Measurements from ENCODE around the gene PTPRE. TPM values are rescaled to one million over a fixed set of nuclear protein-coding genes. Genes with fewer than 3 reads are reported as not detected.

Gene PTPRE
- polyA plus RNA-seq, 1 of the 3 experiments (the other 2 are of a cell fraction): 11.8 TPM

GRCh38 chr10:127998501-127999144 is 91.7 kb downstream of the PTPRE start (continued):
- TF ChIP-seq ZBTB33 (IDR thresholded peaks at IDR 0.05; ENCODE audit: borderline replicate concordance, low read depth) (no peak), PBX3 (IDR thresholded peaks at IDR 0.05) (no peak), TCF12 (IDR thresholded peaks at IDR 0.05) (no peak), NRF1 (IDR thresholded peaks at IDR 0.05; ENCODE audit: low read depth, low read length) (no peak), MEF2A (IDR thresholded peaks at IDR 0.05; ENCODE audit: borderline replicate concordance, low read depth) (no peak), FOXJ3 (CRISPR knock-in tag; IDR thresholded peaks at IDR 0.05) (no peak)

GRCh38 chr10:127999297-128000129 is 92.6 kb downstream of the PTPRE start:
- Histone ChIP-seq H3K4me2 (no peak overlapping the region), H3K9me2 (no peaks in the 10 kb centered on the region), H3K36me3 (replicated peaks in 1 of 2; ENCODE audit: control insufficient read depth in 1 of 2, insufficient read depth in 2 of 2, low read length in 1 of 2) (no peaks in the 10 kb centered on the region), H3F3A (replicated peaks; ENCODE audit: insufficient read depth) (no peaks in the 10 kb centered on the region), H3K27me3 (ENCODE audit: insufficient read depth) (no peaks in the 10 kb centered on the region), H3K79me2 (ENCODE audit: insufficient read depth) (no peaks in the 10 kb centered on the region), H3K9ac (no peak overlapping the region), H3K4me1 (ENCODE audit: control insufficient read depth in 1 of 2, insufficient read depth in 2 of 2, low read depth in 1 of 2, low read length in 1 of 2) (peaks cover 9 to 10% of the 10 kb centered on the region in 2 experiments; a peak in 1 of 4 replicates), H3K4me3 (ENCODE audit: low read depth in 2 of 2, low read length in 1 of 2) (no peak overlapping the region), H3K27ac (ENCODE audit: low read depth in 2 of 2, low read length in 1 of 2) (no peak overlapping the region), H4K20me1 (ENCODE audit: insufficient read depth) (no peaks in the 10 kb centered on the region), H2AFZ (ENCODE audit: low read depth) (no peak overlapping the region), H3K9me3 (no peaks in the 10 kb centered on the region)
- no peak for DNase-seq
- no peak for TF ChIP-seq ZBTB33 (IDR thresholded peaks at IDR 0.05; ENCODE audit: borderline replicate concordance, low read depth)
- no peak for TF ChIP-seq MAX (IDR thresholded peaks at IDR 0.05; ENCODE audit: low read depth)
- TF ChIP-seq MEF2A (IDR thresholded peaks at IDR 0.05; ENCODE audit: borderline replicate concordance, low read depth): no peak
- TF ChIP-seq RFX5 (IDR thresholded peaks at IDR 0.05; ENCODE audit: low read length): no peak
- no peak for TF ChIP-seq CTCF (IDR thresholded peaks at IDR 0.05)
- no peak for TF ChIP-seq NRF1 (IDR thresholded peaks at IDR 0.05; ENCODE audit: low read depth, low read length)
- TF ChIP-seq TAF1 (IDR thresholded peaks at IDR 0.05; ENCODE audit: borderline replicate concordance, low read depth, low read length): no peak
- no peak for TF ChIP-seq CHD2 (IDR thresholded peaks at IDR 0.05; ENCODE audit: low read length, partially characterized antibody)
- TF ChIP-seq NFIC (IDR thresholded peaks at IDR 0.05; ENCODE audit: borderline replicate concordance): no peak
- TF ChIP-seq ELF1 (IDR thresholded peaks at IDR 0.05): no peak
- no peak for TF ChIP-seq SIN3A (IDR thresholded peaks at IDR 0.05; ENCODE audit: borderline replicate concordance, low read depth, low read length)
- no peak for TF ChIP-seq RAD21 (IDR thresholded peaks at IDR 0.05; ENCODE audit: low read length)
- TF ChIP-seq RXRA (IDR thresholded peaks at IDR 0.05; ENCODE audit: borderline replicate concordance, low read depth): no peak
- TF ChIP-seq TCF12 (IDR thresholded peaks at IDR 0.05): no peak
- TF ChIP-seq USF1 (IDR thresholded peaks at IDR 0.05; ENCODE audit: borderline replicate concordance, low read depth): no peak
- no peak for TF ChIP-seq POLR2AphosphoS5 (IDR thresholded peaks at IDR 0.05; ENCODE audit: low read depth, low read length)
- 94% methylated on average over 23 of the region's 23 CpGs for WGBS (ENCODE audit: low lambda C conversion rate)
- CTCF ChIA-PET: interaction anchor here (1.2 to 6.6 kb wide), 4 partner anchors 12 to 284 kb away, joined by 3 to 34 read pairs (median 18); partner anchors contain the start of gene PTPRE
- POLR2A ChIA-PET: no interaction called here
